GM18499 (cell line): ENCODE results near the gene FAF1.
"Not testable (repeated sequence)": the region's sequence is repeated elsewhere in the genome, so short reads cannot be mapped to it uniquely, and the experiment has no call there.

Experiments
- ATAC-seq: cut with Tn5 transposase; IDR thresholded peaks from one replicate; pipeline ENCODE4 v1.9.1; 2021; ENCODE audit warnings: moderate number of reproducible peaks; ENCODE audit not compliant: insufficient read depth, unreplicated experiment

FAF1 gene

GRCh38 chr1:50808296-50808695 lies 151.8 kb downstream of the FAF1 start:
- ATAC-seq: no peak

- ATAC-seq: no peak
These were observed 163.8 kb downstream of the FAF1 start for GRCh38 chr1:50796272-50796671.

- ATAC-seq: no peak
These were observed 166.5 kb downstream of the FAF1 start for GRCh38 chr1:50793521-50793920.

GRCh38 chr1:50787266-50787665 lies 172.8 kb downstream of the FAF1 start:
- no peak for ATAC-seq

- ATAC-seq: no peak
These were observed 176.8 kb downstream of the FAF1 start for GRCh38 chr1:50783286-50783685.

- no peak for ATAC-seq
These were observed 179.3 kb downstream of the FAF1 start for GRCh38 chr1:50780797-50781196.

GRCh38 chr1:50779801-50780200 lies 180.3 kb downstream of the FAF1 start:
- ATAC-seq: no peak

- no peak for ATAC-seq
These were observed 184.3 kb downstream of the FAF1 start for GRCh38 chr1:50775740-50776139.

GRCh38 chr1:50774759-50775351 lies 185.2 kb downstream of the FAF1 start:
- ATAC-seq: no peak

- ATAC-seq: no peak
These were observed 193.4 kb downstream of the FAF1 start for GRCh38 chr1:50766688-50767087.

- not testable (repeated sequence) for ATAC-seq
These were observed 203.5 kb downstream of the FAF1 start for GRCh38 chr1:50756543-50756942.

GRCh38 chr1:50754764-50755163 lies 205.3 kb downstream of the FAF1 start:
- ATAC-seq: not testable (repeated sequence)

- ATAC-seq: no peak
These were observed 209.9 kb downstream of the FAF1 start for GRCh38 chr1:50750021-50750619.

- ATAC-seq: no peak
These were observed 212.7 kb downstream of the FAF1 start for GRCh38 chr1:50747394-50747793.

- ATAC-seq: no peak
These were observed 217.5 kb downstream of the FAF1 start for GRCh38 chr1:50742523-50742922.

- no peak for ATAC-seq
These were observed 220.9 kb downstream of the FAF1 start for GRCh38 chr1:50739125-50739524.

GRCh38 chr1:50735443-50735842 lies 224.6 kb downstream of the FAF1 start:
- ATAC-seq: no peak

- ATAC-seq: not testable (repeated sequence)
These were observed 232.5 kb downstream of the FAF1 start for GRCh38 chr1:50727578-50727977.

GRCh38 chr1:50724626-50725286 lies 235.3 kb downstream of the FAF1 start:
- peak; percentile 82 for ATAC-seq

GRCh38 chr1:50720457-50721053 lies 239.5 kb downstream of the FAF1 start:
- no peak for ATAC-seq

- ATAC-seq: no peak
These were observed 240.9 kb downstream of the FAF1 start for GRCh38 chr1:50719126-50719525.
